ENCODE results near the gene ERBB2. TPM values are rescaled to one million over a fixed set of nuclear protein-coding genes. Genes with fewer than 3 reads are reported as not detected.
"Not testable (repeated sequence)": the region's sequence is repeated elsewhere in the genome, so short reads cannot be mapped to it uniquely, and the experiment has no call there.

ERBB2 gene
- total RNA-seq, 4 donors from 2014 or later: 104 to 339 (median 247) TPM

GRCh38 chr17:39705786-39706348 is 6.0 kb downstream of the ERBB2 start:
- peaks cover 0 to 37% (median 0%) of the 10 kb centered on the region in 3 donors for H3K36me3 ChIP-seq
- H3K27ac ChIP-seq: peak overlapping the region in 3 of 4 donors; percentile 76 to 92 (median 91)
- peaks cover 3 to 71% (median 6%) of the 10 kb centered on the region in 4 donors for H3K4me1 ChIP-seq
- H3K9me3 ChIP-seq: no peaks in the 10 kb centered on the region
- TF ChIP-seq POLR2A (IDR thresholded peaks at IDR 0.05): peak in 1 of 2 donors; percentile 43
- TF ChIP-seq, protein P1, sequence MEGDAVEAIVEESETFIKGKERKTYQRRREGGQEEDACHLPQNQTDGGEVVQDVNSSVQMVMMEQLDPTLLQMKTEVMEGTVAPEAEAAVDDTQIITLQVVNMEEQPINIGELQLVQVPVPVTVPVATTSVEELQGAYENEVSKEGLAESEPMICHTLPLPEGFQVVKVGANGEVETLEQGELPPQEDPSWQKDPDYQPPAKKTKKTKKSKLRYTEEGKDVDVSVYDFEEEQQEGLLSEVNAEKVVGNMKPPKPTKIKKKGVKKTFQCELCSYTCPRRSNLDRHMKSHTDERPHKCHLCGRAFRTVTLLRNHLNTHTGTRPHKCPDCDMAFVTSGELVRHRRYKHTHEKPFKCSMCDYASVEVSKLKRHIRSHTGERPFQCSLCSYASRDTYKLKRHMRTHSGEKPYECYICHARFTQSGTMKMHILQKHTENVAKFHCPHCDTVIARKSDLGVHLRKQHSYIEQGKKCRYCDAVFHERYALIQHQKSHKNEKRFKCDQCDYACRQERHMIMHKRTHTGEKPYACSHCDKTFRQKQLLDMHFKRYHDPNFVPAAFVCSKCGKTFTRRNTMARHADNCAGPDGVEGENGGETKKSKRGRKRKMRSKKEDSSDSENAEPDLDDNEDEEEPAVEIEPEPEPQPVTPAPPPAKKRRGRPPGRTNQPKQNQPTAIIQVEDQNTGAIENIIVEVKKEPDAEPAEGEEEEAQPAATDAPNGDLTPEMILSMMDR (IDR thresholded peaks at IDR 0.05): peak in 2 of 6 experiments; percentile 22 to 33
- H3K4me3 ChIP-seq: peak overlapping the region in 2 of 4 donors; percentile 10 to 24
- DNase-seq: peak in 2 of 3 donors; percentile 83 to 85
- no peaks in the 10 kb centered on the region for H3K27me3 ChIP-seq

- H3K4me1 ChIP-seq: peaks cover 3 to 71% (median 6%) of the 10 kb centered on the region in 4 donors
- no peak for DNase-seq
- H3K4me3 ChIP-seq: peak overlapping the region in 1 of 4 donors; percentile 24
- TF ChIP-seq, protein P1 (IDR thresholded peaks at IDR 0.05): no peak
- TF ChIP-seq POLR2A (IDR thresholded peaks at IDR 0.05): no peak
- peaks cover 0 to 42% (median 0%) of the 10 kb centered on the region in 3 donors for H3K36me3 ChIP-seq
- no peaks in the 10 kb centered on the region for H3K9me3 ChIP-seq
- peak overlapping the region in 3 of 4 donors; percentile 76 to 92 (median 91) for H3K27ac ChIP-seq
- no peaks in the 10 kb centered on the region for H3K27me3 ChIP-seq
Measured at GRCh38 chr17:39706383-39706782, 6.5 kb downstream of the ERBB2 start.

- peak in 1 of 3 donors; percentile 64 for DNase-seq
- Histone ChIP-seq H3K4me3 (peak overlapping the region in 1 of 4 donors; percentile 24), H3K27me3 (no peaks in the 10 kb centered on the region), H3K27ac (peak overlapping the region in 3 of 4 donors; percentile 76 to 92 (median 91)), H3K4me1 (peaks cover 3 to 66% (median 6%) of the 10 kb centered on the region in 4 donors), H3K9me3 (no peaks in the 10 kb centered on the region), H3K36me3 (peaks cover 0 to 47% (median 0%) of the 10 kb centered on the region in 3 donors)
- TF ChIP-seq, protein P1 (IDR thresholded peaks at IDR 0.05): no peak
- TF ChIP-seq POLR2A (IDR thresholded peaks at IDR 0.05): no peak
Measured at GRCh38 chr17:39706921-39707337, 7.1 kb downstream of the ERBB2 start.

GRCh38 chr17:39709319-39709997 is 9.6 kb downstream of the ERBB2 start:
- Histone ChIP-seq H3K4me3 (no peak overlapping the region), H3K36me3 (peaks cover 0 to 72% (median 0%) of the 10 kb centered on the region in 3 donors), H3K9me3 (no peaks in the 10 kb centered on the region), H3K4me1 (peaks cover 0 to 41% (median 6%) of the 10 kb centered on the region in 4 donors), H3K27me3 (no peaks in the 10 kb centered on the region), H3K27ac (no peak overlapping the region)
- TF ChIP-seq POLR2A (IDR thresholded peaks at IDR 0.05): no peak
- TF ChIP-seq, protein P1 (IDR thresholded peaks at IDR 0.05): no peak
- DNase-seq: no peak

GRCh38 chr17:39709998-39710964 is 10.4 kb downstream of the ERBB2 start:
- TF ChIP-seq POLR2A (IDR thresholded peaks at IDR 0.05): no peak
- TF ChIP-seq, protein P1 (IDR thresholded peaks at IDR 0.05): no peak
- Histone ChIP-seq H3K27ac (no peak overlapping the region), H3K36me3 (peaks cover 0 to 80% (median 0%) of the 10 kb centered on the region in 3 donors), H3K4me1 (peaks cover 0 to 32% (median 2%) of the 10 kb centered on the region in 4 donors), H3K27me3 (no peaks in the 10 kb centered on the region), H3K9me3 (no peaks in the 10 kb centered on the region), H3K4me3 (no peak overlapping the region)
- DNase-seq: no peak

DNA sequence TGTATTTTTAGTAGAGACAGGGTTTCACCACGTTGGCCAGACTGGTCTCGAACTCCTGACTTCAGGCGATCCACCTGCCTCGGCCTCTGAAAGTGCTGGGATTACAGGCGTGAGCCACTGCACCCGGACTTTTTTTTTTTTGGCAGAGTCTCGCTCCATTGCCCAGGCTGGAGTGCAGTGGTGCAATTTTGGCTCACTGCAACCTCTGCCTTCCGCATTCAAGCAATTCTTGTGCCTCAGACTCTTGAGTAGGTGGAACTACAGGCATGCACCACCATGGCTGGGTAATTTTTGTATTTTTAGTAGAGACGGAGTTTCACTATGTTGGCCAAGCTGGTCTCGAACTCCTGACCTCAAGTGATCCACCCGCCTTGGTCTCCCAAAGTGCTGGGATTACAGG is 11.2 kb downstream of the ERBB2 start:
- not testable (repeated sequence) for H3K27me3 ChIP-seq, H3K4me3 ChIP-seq, H3K9me3 ChIP-seq, DNase-seq, H3K27ac ChIP-seq
- Histone ChIP-seq H3K4me1 (peaks cover 0 to 26% (median 1%) of the 10 kb centered on the region in 4 donors), H3K36me3 (peaks cover 0 to 88% (median 0%) of the 10 kb centered on the region in 3 donors)

Data from Peyer's patch (tissue), 4 donors.